Sigmoid colon (tissue), 4 donors: ENCODE results near the gene KLK7.

ENCODE experiments used
- EP300 ChIP-seq, 4 donors: sonication (generic); formaldehyde crosslinking; IDR thresholded peaks; one replicate each; pipeline ENCODE4 v1.6.1; 2017; ENCODE audit warnings: antibody characterized with exemption in 4 of 4
- POLR2AphosphoS5 ChIP-seq, 4 donors: sonication (generic); formaldehyde crosslinking; IDR thresholded peaks; one replicate each; pipeline ENCODE4 v1.6.1; 2017; ENCODE audit warnings: antibody characterized with exemption in 4 of 4
- TF ChIP-seq, protein P1 (sequence below), 4 experiments: fragments of 450-650 bp in 3 of 4; fragments of 200-600 bp in 1 of 4; IDR thresholded peaks; one replicate each; pipeline ENCODE4 v1.5.1; 2016 to 2019; ENCODE audit warnings: antibody characterized with exemption in 4 of 4, mild to moderate bottlenecking in 3 of 4, moderate library complexity in 2 of 4

GRCh38 chr19:51014242-51014641, 30.5 kb upstream of the KLK7 start:
- TF ChIP-seq, protein P1, sequence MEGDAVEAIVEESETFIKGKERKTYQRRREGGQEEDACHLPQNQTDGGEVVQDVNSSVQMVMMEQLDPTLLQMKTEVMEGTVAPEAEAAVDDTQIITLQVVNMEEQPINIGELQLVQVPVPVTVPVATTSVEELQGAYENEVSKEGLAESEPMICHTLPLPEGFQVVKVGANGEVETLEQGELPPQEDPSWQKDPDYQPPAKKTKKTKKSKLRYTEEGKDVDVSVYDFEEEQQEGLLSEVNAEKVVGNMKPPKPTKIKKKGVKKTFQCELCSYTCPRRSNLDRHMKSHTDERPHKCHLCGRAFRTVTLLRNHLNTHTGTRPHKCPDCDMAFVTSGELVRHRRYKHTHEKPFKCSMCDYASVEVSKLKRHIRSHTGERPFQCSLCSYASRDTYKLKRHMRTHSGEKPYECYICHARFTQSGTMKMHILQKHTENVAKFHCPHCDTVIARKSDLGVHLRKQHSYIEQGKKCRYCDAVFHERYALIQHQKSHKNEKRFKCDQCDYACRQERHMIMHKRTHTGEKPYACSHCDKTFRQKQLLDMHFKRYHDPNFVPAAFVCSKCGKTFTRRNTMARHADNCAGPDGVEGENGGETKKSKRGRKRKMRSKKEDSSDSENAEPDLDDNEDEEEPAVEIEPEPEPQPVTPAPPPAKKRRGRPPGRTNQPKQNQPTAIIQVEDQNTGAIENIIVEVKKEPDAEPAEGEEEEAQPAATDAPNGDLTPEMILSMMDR (IDR thresholded peaks at IDR 0.05), result no peak
- TF ChIP-seq POLR2AphosphoS5 (IDR thresholded peaks at IDR 0.05) (no peak), EP300 (IDR thresholded peaks at IDR 0.05) (no peak)
